ENCODE data around the gene DCTN4.

The DCTN4 gene

DNA sequence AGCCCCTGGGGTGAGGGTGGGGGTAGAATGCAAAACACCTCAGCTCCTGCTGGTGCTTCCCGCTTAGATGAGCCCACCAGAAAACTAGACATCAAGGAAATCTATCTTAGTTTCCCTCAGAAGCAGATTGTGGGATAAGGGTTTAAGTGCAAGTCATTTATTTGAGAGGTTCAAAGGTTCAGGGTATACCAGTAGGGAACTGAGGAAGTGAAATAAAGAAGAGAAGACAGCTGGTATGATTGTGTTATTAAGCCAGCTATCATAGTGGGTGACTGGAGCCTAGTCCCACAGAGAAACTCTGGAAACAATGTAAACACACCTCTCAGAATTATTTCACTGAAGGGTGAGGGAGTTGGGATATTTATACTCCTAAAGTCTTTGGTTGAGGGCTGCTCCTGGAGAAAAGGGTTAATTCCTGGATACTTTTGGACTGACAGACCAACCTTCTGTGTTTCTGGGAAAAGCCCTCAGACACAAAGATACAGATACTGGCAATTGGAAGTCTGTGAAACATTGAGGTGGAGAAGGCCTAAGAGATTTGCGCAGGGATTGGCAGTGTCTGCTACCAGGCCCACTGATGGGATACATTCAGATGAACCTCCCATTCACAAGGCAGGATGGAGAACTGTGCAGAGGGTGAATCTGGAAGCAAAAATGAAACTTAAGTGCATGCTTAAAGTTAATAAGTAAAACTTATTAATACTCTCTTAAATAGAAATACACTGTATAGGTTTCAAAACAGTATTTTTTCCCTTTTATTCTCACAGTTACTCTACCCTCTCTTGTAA, 6.4 kb upstream of the DCTN4 start:
- Histone ChIP-seq H3F3A (ENCODE audit: insufficient read depth) (no peaks in the 10 kb centered on the region), H3K9me2 (replicated peaks; ENCODE audit: insufficient read depth, low read length) (no peaks in the 10 kb centered on the region), H3K4me3 (ENCODE audit: insufficient read depth, low read length, poor library complexity, severe bottlenecking) (no peak overlapping the region), H3K9me3 (ENCODE audit: insufficient read depth, low read length) (no peaks in the 10 kb centered on the region), H3K27ac (ENCODE audit: low read depth, low read length) (no peak overlapping the region), H3K36me3 (ENCODE audit: low read length) (no peaks in the 10 kb centered on the region), H3K4me2 (ENCODE audit: low read depth, low read length, poor library complexity, severe bottlenecking) (no peak overlapping the region), H2AFZ (ENCODE audit: low read depth, low read length, severe bottlenecking) (no peak overlapping the region), H4K20me1 (ENCODE audit: low read depth, low read length) (no peaks in the 10 kb centered on the region), H3K27me3 (ENCODE audit: low read length) (no peaks in the 10 kb centered on the region), H3K9ac (ENCODE audit: low read length) (no peak overlapping the region), H3K79me2 (ENCODE audit: insufficient read depth, low read length) (no peaks in the 10 kb centered on the region)
- TF ChIP-seq CTCF (IDR thresholded peaks at IDR 0.05; ENCODE audit: insufficient read depth, low read length, poor library complexity, severe bottlenecking) = no peak
- no peak for TF ChIP-seq EZH2phosphoT487 (conservative IDR thresholded peaks at IDR 0.05; ENCODE audit: low read length)

- no peaks in the 10 kb centered on the region for H3K9me3 ChIP-seq (ENCODE audit: insufficient read depth, low read length)
- H3K79me2 ChIP-seq (ENCODE audit: insufficient read depth, low read length) = no peaks in the 10 kb centered on the region
- no peak overlapping the region for H3K4me2 ChIP-seq (ENCODE audit: low read depth, low read length, poor library complexity, severe bottlenecking)
- no peak overlapping the region for H2AFZ ChIP-seq (ENCODE audit: low read depth, low read length, severe bottlenecking)
- H3K9me2 ChIP-seq (replicated peaks; ENCODE audit: insufficient read depth, low read length) = no peaks in the 10 kb centered on the region
- no peak overlapping the region for H3K4me3 ChIP-seq (ENCODE audit: insufficient read depth, low read length, poor library complexity, severe bottlenecking)
- no peaks in the 10 kb centered on the region for H3K27me3 ChIP-seq (ENCODE audit: low read length)
- no peak overlapping the region for H3K27ac ChIP-seq (ENCODE audit: low read depth, low read length)
- H4K20me1 ChIP-seq (ENCODE audit: low read depth, low read length) = no peaks in the 10 kb centered on the region
- H3F3A ChIP-seq (ENCODE audit: insufficient read depth) = no peaks in the 10 kb centered on the region
- H3K9ac ChIP-seq (ENCODE audit: low read length) = no peak overlapping the region
- TF ChIP-seq EZH2phosphoT487 (conservative IDR thresholded peaks at IDR 0.05; ENCODE audit: low read length) (no peak), CTCF (IDR thresholded peaks at IDR 0.05; ENCODE audit: insufficient read depth, low read length, poor library complexity, severe bottlenecking) (no peak)
- H3K36me3 ChIP-seq (ENCODE audit: low read length) = no peaks in the 10 kb centered on the region
These were observed 5.7 kb upstream of the DCTN4 start for GRCh38 chr5:150764530-150764929.

- H3K9ac ChIP-seq (ENCODE audit: low read length) = no peak overlapping the region
- H3K27me3 ChIP-seq (ENCODE audit: low read length) = no peaks in the 10 kb centered on the region
- TF ChIP-seq CTCF (IDR thresholded peaks at IDR 0.05; ENCODE audit: insufficient read depth, low read length, poor library complexity, severe bottlenecking) (no peak), EZH2phosphoT487 (conservative IDR thresholded peaks at IDR 0.05; ENCODE audit: low read length) (no peak)
- H3K9me3 ChIP-seq (ENCODE audit: insufficient read depth, low read length) = no peaks in the 10 kb centered on the region
- no peak overlapping the region for H2AFZ ChIP-seq (ENCODE audit: low read depth, low read length, severe bottlenecking)
- no peaks in the 10 kb centered on the region for H3K36me3 ChIP-seq (ENCODE audit: low read length)
- no peak overlapping the region for H3K4me3 ChIP-seq (ENCODE audit: insufficient read depth, low read length, poor library complexity, severe bottlenecking)
- H3K4me2 ChIP-seq (ENCODE audit: low read depth, low read length, poor library complexity, severe bottlenecking) = no peak overlapping the region
- no peaks in the 10 kb centered on the region for H4K20me1 ChIP-seq (ENCODE audit: low read depth, low read length)
- H3K79me2 ChIP-seq (ENCODE audit: insufficient read depth, low read length) = peaks cover 1% of the 10 kb centered on the region
- no peaks in the 10 kb centered on the region for H3F3A ChIP-seq (ENCODE audit: insufficient read depth)
- no peaks in the 10 kb centered on the region for H3K9me2 ChIP-seq (replicated peaks; ENCODE audit: insufficient read depth, low read length)
- H3K27ac ChIP-seq (ENCODE audit: low read depth, low read length) = no peak overlapping the region
These were observed 4.4 kb upstream of the DCTN4 start for GRCh38 chr5:150763023-150763769.

All from SU-DHL-6 (cell line).